Endothelial cell of umbilical vein (primary cell): Measurements from ENCODE around the gene OR6B2.

ENCODE experiments used
- EZH2 ChIP-seq: IDR thresholded peaks from 2 replicates; pipeline ENCODE4 v1.6.1; 2012; ENCODE audit warnings: borderline replicate concordance, low read depth, mild to moderate bottlenecking, moderate library complexity, low read length, inconsistent platforms; ENCODE audit not compliant: severe bottlenecking
- FOS ChIP-seq: IDR thresholded peaks from 2 replicates; pipeline ENCODE4 v1.6.1; 2011; ENCODE audit warnings: mild to moderate bottlenecking, low read length, moderate library complexity, borderline replicate concordance; ENCODE audit not compliant: insufficient read depth
- GATA2 ChIP-seq: IDR thresholded peaks from 2 replicates; pipeline ENCODE4 v1.7.0; 2011; ENCODE audit warnings: low read depth, mild to moderate bottlenecking, moderate library complexity, mixed read lengths, low read length; ENCODE audit not compliant: insufficient read length, insufficient read depth
- JUN ChIP-seq: IDR thresholded peaks from 2 replicates; pipeline ENCODE4 v1.6.1; 2011; ENCODE audit warnings: borderline replicate concordance, low read depth; ENCODE audit not compliant: insufficient read length, insufficient read depth
- MAX ChIP-seq: IDR thresholded peaks from 2 replicates; pipeline ENCODE4 v1.6.1; 2011; ENCODE audit not compliant: insufficient read depth, insufficient read length
- MYC ChIP-seq: IDR thresholded peaks from one replicate; pipeline ENCODE4 v1.6.1; 2011; ENCODE audit warnings: mild to moderate bottlenecking, low read depth, low read length
- POLR2A ChIP-seq: IDR thresholded peaks from 2 replicates; pipeline ENCODE4 v1.6.1; 2012; ENCODE audit warnings: low read depth, mild to moderate bottlenecking, control low read depth, low read length
- POLR2AphosphoS5 ChIP-seq: IDR thresholded peaks from 2 replicates; pipeline ENCODE4 v1.6.1; 2012; ENCODE audit warnings: low read depth, mild to moderate bottlenecking, control low read depth, low read length, moderate library complexity; ENCODE audit not compliant: insufficient read depth
- TF ChIP-seq, protein P1 (sequence below), 2 donors: IDR thresholded peaks; 1 replicate in 1 of 2; 2 replicates in 1 of 2; pipeline ENCODE4 v1.5.1; 2011; ENCODE audit warnings: low read length in 2 of 2, mild to moderate bottlenecking in 2 of 2, moderate library complexity in 2 of 2, control low read depth in 1 of 2, inconsistent platforms in 1 of 2, low read depth in 1 of 2; ENCODE audit not compliant: insufficient read depth in 1 of 2; ENCODE audit errors: extremely low read depth in 1 of 2

- TF ChIP-seq, protein P1, sequence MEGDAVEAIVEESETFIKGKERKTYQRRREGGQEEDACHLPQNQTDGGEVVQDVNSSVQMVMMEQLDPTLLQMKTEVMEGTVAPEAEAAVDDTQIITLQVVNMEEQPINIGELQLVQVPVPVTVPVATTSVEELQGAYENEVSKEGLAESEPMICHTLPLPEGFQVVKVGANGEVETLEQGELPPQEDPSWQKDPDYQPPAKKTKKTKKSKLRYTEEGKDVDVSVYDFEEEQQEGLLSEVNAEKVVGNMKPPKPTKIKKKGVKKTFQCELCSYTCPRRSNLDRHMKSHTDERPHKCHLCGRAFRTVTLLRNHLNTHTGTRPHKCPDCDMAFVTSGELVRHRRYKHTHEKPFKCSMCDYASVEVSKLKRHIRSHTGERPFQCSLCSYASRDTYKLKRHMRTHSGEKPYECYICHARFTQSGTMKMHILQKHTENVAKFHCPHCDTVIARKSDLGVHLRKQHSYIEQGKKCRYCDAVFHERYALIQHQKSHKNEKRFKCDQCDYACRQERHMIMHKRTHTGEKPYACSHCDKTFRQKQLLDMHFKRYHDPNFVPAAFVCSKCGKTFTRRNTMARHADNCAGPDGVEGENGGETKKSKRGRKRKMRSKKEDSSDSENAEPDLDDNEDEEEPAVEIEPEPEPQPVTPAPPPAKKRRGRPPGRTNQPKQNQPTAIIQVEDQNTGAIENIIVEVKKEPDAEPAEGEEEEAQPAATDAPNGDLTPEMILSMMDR (IDR thresholded peaks at IDR 0.05; ENCODE audit: extremely low read depth in 1 of 2, insufficient read depth in 1 of 2, low read depth in 1 of 2, low read length in 2 of 2): no peak
- TF ChIP-seq POLR2A (no peak), EZH2 (no peak), MAX (no peak), POLR2AphosphoS5 (no peak), FOS (no peak), JUN (no peak), MYC (no peak), GATA2 (no peak)
Observed at GRCh38 chr2:240056678-240057077, 26.4 kb upstream of the OR6B2 start.
